Body of pancreas (tissue), 4 donors: ENCODE measurements around the gene BORCS8. TPM values are rescaled to one million over a fixed set of nuclear protein-coding genes. Genes with fewer than 3 reads are reported as not detected.

Experiments used
- ATAC-seq: fragments of 150-250 bp; one replicate; pipeline ENCODE4 v1.9.1; 2016
- DNase-seq, 4 donors: peaks; one replicate each; pipeline ENCODE4 v3.0.0-alpha.2; 2019
- H3K27ac ChIP-seq, 4 donors: fragments of 200-600 bp; sonication (generic); 1 replicate in 3 of 4; 2 replicates in 1 of 4; pipeline versions ENCODE4 v1.5.1 to v1.6.1; 2016 to 2019; ENCODE audit warnings: mild to moderate bottlenecking in 1 of 4, mixed read lengths in 1 of 4, moderate library complexity in 1 of 4
- H3K27me3 ChIP-seq, 2 donors: fragments of 200-600 bp; sonication (generic); one replicate each; pipeline ENCODE4 v1.6.0; 2016; ENCODE audit warnings: mild to moderate bottlenecking in 1 of 2
- H3K36me3 ChIP-seq, 2 donors: fragments of 200-600 bp; sonication (generic); replicated peaks in 1 of 2; 2 replicates each; pipeline ENCODE4 v1.5.1; 2016; ENCODE audit warnings: low read depth in 2 of 2; ENCODE audit not compliant: insufficient read depth in 1 of 2
- H3K4me1 ChIP-seq: fragments of 200-600 bp; sonication (generic); one replicate; pipeline ENCODE4 v1.6.0; 2016
- H3K4me3 ChIP-seq, 2 donors: fragments of 200-600 bp; sonication (generic); 1 replicate in 1 of 2; 2 replicates in 1 of 2; pipeline ENCODE4 v1.5.1; 2016 to 2019
- H3K9me3 ChIP-seq, 3 donors: fragments of 200-600 bp; sonication (generic); 1 replicate in 2 of 3; 2 replicates in 1 of 3; pipeline ENCODE4 v1.5.1; 2016
- POLR2A ChIP-seq, 3 donors: fragments of 450-650 bp; IDR thresholded peaks; one replicate each; pipeline ENCODE4 v1.6.1; 2016; ENCODE audit warnings: antibody characterized with exemption in 3 of 3, mild to moderate bottlenecking in 2 of 3
- WGBS, 2 donors: methylation state at CpG; one replicate each; pipeline ENCODE4 v1.1.5; 2017; 5-methylcytosine and 5-hydroxymethylcytosine counted together
- intact Hi-C: fragments of 100-400 bp; cut with DNase I; formaldehyde crosslinking; loops from one replicate; pipeline ENCODE4 v1.15.1; 2023
- total RNA-seq, 2 donors: library from RNA; depleted of rRNA; stranded (reverse); fragments of >200 nt; gene quantifications; one replicate each; pipeline ENCODE4 v1.1.0, GENCODE V29; 2016
- TF ChIP-seq, protein P1 (sequence below), 7 experiments: fragments of 450-650 bp in 4 of 7; fragments of 200-600 bp in 3 of 7; sonication (generic) in 3 of 7; IDR thresholded peaks; one replicate each; pipeline ENCODE4 v1.5.1; 2016 to 2019; ENCODE audit warnings: antibody characterized with exemption in 7 of 7

The BORCS8 gene
- total RNA-seq, 2 donors from 2014 or later: 5.4 to 25.4 TPM

DNA sequence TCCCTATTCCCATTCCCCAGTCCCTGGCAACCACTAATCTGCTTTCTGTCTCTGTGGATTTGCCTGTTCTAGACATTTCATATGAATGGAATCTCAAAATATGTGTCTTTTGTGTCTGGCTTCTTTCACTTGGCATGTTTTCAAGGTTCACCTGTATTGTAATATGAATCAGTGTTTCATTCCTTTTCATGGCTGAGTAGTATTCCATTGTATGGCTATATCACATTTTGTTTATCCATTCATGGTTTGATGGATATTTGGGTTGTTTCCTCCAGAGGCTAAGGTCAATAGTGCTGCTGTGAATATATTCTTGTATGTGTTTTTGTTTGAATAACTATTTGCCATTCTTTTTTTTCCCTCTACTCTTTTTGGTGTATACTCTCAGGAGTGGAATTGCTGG lies 44.2 kb upstream of the BORCS8 start:
- intact Hi-C loops: no loop called here
- no peak overlapping the region for H3K27ac ChIP-seq
- H3K36me3 ChIP-seq: no peaks in the 10 kb centered on the region
- H3K4me3 ChIP-seq: no peak overlapping the region
- H3K9me3 ChIP-seq: peaks cover 0 to 17% (median 0%) of the 10 kb centered on the region in 3 donors
- DNase-seq: no peak
- ATAC-seq: no peak
- peaks cover 0 to 8% of the 10 kb centered on the region in 2 donors for H3K27me3 ChIP-seq
- H3K4me1 ChIP-seq: no peaks in the 10 kb centered on the region
- no peak for TF ChIP-seq POLR2A (IDR thresholded peaks at IDR 0.05)
- TF ChIP-seq, protein P1, sequence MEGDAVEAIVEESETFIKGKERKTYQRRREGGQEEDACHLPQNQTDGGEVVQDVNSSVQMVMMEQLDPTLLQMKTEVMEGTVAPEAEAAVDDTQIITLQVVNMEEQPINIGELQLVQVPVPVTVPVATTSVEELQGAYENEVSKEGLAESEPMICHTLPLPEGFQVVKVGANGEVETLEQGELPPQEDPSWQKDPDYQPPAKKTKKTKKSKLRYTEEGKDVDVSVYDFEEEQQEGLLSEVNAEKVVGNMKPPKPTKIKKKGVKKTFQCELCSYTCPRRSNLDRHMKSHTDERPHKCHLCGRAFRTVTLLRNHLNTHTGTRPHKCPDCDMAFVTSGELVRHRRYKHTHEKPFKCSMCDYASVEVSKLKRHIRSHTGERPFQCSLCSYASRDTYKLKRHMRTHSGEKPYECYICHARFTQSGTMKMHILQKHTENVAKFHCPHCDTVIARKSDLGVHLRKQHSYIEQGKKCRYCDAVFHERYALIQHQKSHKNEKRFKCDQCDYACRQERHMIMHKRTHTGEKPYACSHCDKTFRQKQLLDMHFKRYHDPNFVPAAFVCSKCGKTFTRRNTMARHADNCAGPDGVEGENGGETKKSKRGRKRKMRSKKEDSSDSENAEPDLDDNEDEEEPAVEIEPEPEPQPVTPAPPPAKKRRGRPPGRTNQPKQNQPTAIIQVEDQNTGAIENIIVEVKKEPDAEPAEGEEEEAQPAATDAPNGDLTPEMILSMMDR (IDR thresholded peaks at IDR 0.05): no peak

DNA sequence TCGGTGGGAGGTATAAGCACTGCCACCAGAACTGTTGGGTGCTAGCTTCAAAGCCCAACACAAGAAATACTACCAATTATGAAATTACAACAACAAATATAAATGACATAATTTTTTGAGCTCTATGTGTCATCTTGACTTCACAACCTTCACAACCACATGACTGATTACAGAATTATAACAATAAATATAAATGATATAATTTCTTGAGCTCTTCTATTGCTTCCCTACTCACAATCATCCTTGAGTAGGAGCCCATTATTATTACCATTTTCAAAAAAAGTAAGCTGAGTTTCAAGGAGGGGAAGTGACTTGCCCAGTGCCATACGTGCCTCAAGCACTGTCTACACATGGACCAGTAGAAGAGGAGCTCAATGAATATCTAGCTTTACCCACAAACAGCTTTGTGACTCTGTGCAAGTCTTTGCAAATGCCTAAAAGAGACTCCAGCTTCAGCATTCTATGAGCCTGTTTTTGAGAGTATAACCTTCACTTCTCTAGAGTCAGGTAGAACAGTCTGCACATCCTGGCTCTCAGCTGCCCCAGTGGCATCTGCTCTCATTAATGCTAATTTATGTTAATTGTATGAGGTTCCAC lies 42.4 kb upstream of the BORCS8 start:
- WGBS, 2 donors: 78 to 84% methylated on average over 2 of the region's 2 CpGs
- Histone ChIP-seq H3K36me3 (no peaks in the 10 kb centered on the region), H3K4me1 (no peaks in the 10 kb centered on the region), H3K27me3 (no peaks in the 10 kb centered on the region), H3K27ac (no peak overlapping the region), H3K4me3 (no peak overlapping the region), H3K9me3 (peaks cover 0 to 17% (median 0%) of the 10 kb centered on the region in 3 donors)
- TF ChIP-seq, protein P1 (IDR thresholded peaks at IDR 0.05): no peak
- no peak for TF ChIP-seq POLR2A (IDR thresholded peaks at IDR 0.05)
- ATAC-seq (no peak), DNase-seq (no peak)
- intact Hi-C loops: no loop called here

DNA sequence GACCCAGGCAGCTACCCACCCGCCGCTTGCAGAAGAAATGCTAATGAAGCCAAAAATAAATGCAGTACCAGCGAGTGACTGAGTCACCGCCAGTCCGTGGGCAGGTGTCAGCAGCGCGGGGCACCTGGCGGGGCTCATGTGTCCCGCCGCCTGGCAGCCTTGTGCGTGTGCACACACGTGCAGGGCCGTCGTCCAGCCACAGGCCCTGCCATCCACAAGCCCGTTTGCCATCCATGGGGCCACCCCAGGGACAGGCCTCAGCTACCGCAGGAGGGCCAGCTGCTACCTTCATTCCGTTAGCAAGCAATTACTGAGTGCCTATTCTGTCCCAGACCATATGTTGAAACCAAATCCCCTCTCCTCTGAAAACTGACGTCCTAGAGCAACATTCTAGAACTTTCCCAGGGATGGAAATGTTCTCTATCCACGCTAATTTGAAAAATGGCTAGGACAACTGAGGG lies 40.3 kb upstream of the BORCS8 start:
- ATAC-seq: no peak
- Histone ChIP-seq H3K9me3 (peaks cover 0 to 17% (median 0%) of the 10 kb centered on the region in 3 donors), H3K4me1 (peaks cover 5% of the 10 kb centered on the region), H3K4me3 (no peak overlapping the region), H3K27me3 (no peaks in the 10 kb centered on the region), H3K36me3 (no peaks in the 10 kb centered on the region), H3K27ac (no peak overlapping the region)
- intact Hi-C loops: no loop called here
- 67 to 70% methylated on average over 17 to 19 of the region's 19 CpGs for WGBS, 2 donors
- DNase-seq: no peak
- no peak for TF ChIP-seq POLR2A (IDR thresholded peaks at IDR 0.05)
- TF ChIP-seq, protein P1 (IDR thresholded peaks at IDR 0.05): no peak

DNA sequence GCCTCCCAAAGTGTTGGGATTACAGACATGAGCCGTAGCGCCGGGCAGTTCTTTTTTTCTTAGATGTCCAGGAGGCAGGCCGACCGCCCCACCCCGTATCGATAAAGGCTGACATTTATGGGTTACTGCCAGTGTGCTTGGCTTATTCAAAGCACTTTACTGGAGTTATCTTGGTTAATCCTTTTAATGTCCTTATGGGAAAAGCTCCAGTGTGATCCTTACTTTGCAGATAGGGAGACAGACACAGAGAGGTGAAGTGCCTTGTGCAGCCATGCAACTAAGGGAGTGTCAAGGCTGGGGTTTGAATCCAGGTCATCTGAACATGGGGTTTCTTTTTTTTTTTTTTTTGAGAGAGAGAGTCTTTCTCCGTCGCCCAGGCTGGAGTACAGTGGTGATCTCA lies 39.0 kb upstream of the BORCS8 start:
- peaks cover 0 to 17% (median 0%) of the 10 kb centered on the region in 3 donors for H3K9me3 ChIP-seq
- DNase-seq: no peak
- no peak for TF ChIP-seq POLR2A (IDR thresholded peaks at IDR 0.05)
- TF ChIP-seq, protein P1 (IDR thresholded peaks at IDR 0.05): no peak
- WGBS, 2 donors: 75 to 78% methylated on average over 9 of the region's 9 CpGs
- no peak for ATAC-seq
- intact Hi-C loops: no loop called here
- H3K4me3 ChIP-seq: no peak overlapping the region
- H3K4me1 ChIP-seq: peaks cover 5% of the 10 kb centered on the region
- H3K36me3 ChIP-seq: no peaks in the 10 kb centered on the region
- no peak overlapping the region for H3K27ac ChIP-seq
- no peaks in the 10 kb centered on the region for H3K27me3 ChIP-seq

DNA sequence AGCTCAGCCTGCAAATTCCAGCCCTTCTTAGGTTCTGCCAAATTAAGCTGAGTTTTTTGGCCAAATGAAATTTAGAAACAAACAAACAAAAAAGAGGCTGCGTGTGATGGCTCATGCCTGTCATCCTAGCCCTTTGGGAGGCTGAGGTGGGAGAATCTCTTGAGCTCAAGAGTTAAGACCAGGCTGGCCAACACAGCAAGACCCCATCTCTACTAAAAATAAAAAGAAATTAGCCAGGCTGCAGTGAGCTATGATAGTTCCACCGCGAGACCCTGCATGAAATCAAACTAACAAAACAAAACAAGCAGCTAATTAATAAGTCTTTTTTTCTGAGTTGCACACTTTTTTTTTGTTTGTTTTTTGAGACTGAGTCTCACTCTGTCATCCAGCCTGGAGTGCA lies 37.7 kb upstream of the BORCS8 start:
- WGBS, 2 donors: 57 to 69% methylated on average over 3 of the region's 3 CpGs
- Histone ChIP-seq H3K4me1 (peaks cover 13% of the 10 kb centered on the region), H3K4me3 (no peak overlapping the region), H3K9me3 (peaks cover 0 to 12% (median 0%) of the 10 kb centered on the region in 3 donors), H3K27ac (no peak overlapping the region), H3K36me3 (no peaks in the 10 kb centered on the region), H3K27me3 (no peaks in the 10 kb centered on the region)
- DNase-seq (no peak), ATAC-seq (no peak)
- intact Hi-C loops: no loop called here
- no peak for TF ChIP-seq POLR2A (IDR thresholded peaks at IDR 0.05)
- TF ChIP-seq, protein P1 (IDR thresholded peaks at IDR 0.05): no peak
